ENCODE data around the gene CEACAM7.
A peak's percentile ranks its signal among the peaks of the same experiment; 100 is the strongest.
"Not testable (repeated sequence)": the region's sequence is repeated elsewhere in the genome, so short reads cannot be mapped to it uniquely, and the experiment has no call there.

CEACAM7 gene

GRCh38 chr19:41657157-41657556, 30.9 kb downstream of the CEACAM7 start:
- no peak overlapping the region for H3K4me3 ChIP-seq (replicated peaks in 1 of 2; ENCODE audit: low read depth in 2 of 2, low read length in 2 of 2)
- DNase-seq (ENCODE audit: low read depth in 2 of 2) = no peak
- TF ChIP-seq CTCF (IDR thresholded peaks at IDR 0.05; ENCODE audit: low read depth, low read length) = no peak

GRCh38 chr19:41656756-41657155, 31.3 kb downstream of the CEACAM7 start:
- not testable (repeated sequence) for DNase-seq (ENCODE audit: low read depth in 2 of 2); H3K4me3 ChIP-seq (replicated peaks in 1 of 2; ENCODE audit: low read depth in 2 of 2, low read length in 2 of 2)

GRCh38 chr19:41652250-41652649, 35.8 kb downstream of the CEACAM7 start:
- TF ChIP-seq CTCF (IDR thresholded peaks at IDR 0.05; ENCODE audit: low read depth, low read length) = no peak
- H3K4me3 ChIP-seq (replicated peaks in 1 of 2; ENCODE audit: low read depth in 2 of 2, low read length in 2 of 2) = no peak overlapping the region
- no peak for DNase-seq (ENCODE audit: low read depth in 2 of 2)

GRCh38 chr19:41649827-41650226, 38.2 kb downstream of the CEACAM7 start:
- DNase-seq (ENCODE audit: low read depth in 2 of 2) = peak in 1 of 2 donors; percentile 1
- TF ChIP-seq CTCF (IDR thresholded peaks at IDR 0.05; ENCODE audit: low read depth, low read length) = no peak
- no peak overlapping the region for H3K4me3 ChIP-seq (replicated peaks in 1 of 2; ENCODE audit: low read depth in 2 of 2, low read length in 2 of 2)

- peak; percentile 51 for TF ChIP-seq CTCF (IDR thresholded peaks at IDR 0.05; ENCODE audit: low read depth, low read length)
- peak; percentile 3 to 22 for DNase-seq (ENCODE audit: low read depth in 2 of 2)
- no peak overlapping the region for H3K4me3 ChIP-seq (replicated peaks in 1 of 2; ENCODE audit: low read depth in 2 of 2, low read length in 2 of 2)
Observed at GRCh38 chr19:41646589-41647204, 41.4 kb downstream of the CEACAM7 start.

GRCh38 chr19:41641879-41642485, 46.1 kb downstream of the CEACAM7 start:
- TF ChIP-seq CTCF (IDR thresholded peaks at IDR 0.05; ENCODE audit: low read depth, low read length) = peak; percentile 85
- DNase-seq (ENCODE audit: low read depth in 2 of 2) = peak; percentile 62 to 65

GRCh38 chr19:41638641-41639081, 49.4 kb downstream of the CEACAM7 start:
- DNase-seq (ENCODE audit: low read depth in 2 of 2) = no peak
- H3K4me3 ChIP-seq (replicated peaks in 1 of 2; ENCODE audit: low read depth in 2 of 2, low read length in 2 of 2) = no peak overlapping the region
- no peak for TF ChIP-seq CTCF (IDR thresholded peaks at IDR 0.05; ENCODE audit: low read depth, low read length)

More at GRCh38 chr19:41641879-41642485, 46.1 kb downstream of the CEACAM7 start:
- H3K4me3 ChIP-seq (replicated peaks in 1 of 2; ENCODE audit: low read depth in 2 of 2, low read length in 2 of 2) = no peak overlapping the region
